ENCODE data around the gene DTL.
A peak's percentile ranks its signal among the peaks of the same experiment; 100 is the strongest.

Gene DTL

DNA sequence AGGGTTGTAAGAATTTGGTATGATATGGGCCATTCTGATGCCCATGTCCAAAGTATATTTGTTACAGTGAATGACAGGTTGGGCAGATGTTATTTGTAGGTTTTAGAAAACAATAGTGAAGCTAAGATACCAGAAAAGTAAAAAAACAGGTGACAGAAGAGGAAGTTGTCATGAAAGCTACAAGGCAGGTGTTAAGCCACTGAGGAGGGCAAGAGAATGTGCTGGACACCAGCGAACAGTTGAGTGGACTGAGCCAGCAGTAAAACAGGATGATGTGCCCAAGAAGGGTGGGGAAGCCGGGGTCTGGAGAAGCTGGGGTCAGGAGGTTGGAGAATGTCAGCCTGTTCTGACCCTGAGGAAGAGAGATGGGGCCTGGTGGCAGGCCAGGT, 83.3 kb downstream of the DTL start:
- H3K4me3 ChIP-seq (ENCODE audit: low read length): no peak overlapping the region
- no peak for DNase-seq (ENCODE audit: low read depth, low spot score)

DNA sequence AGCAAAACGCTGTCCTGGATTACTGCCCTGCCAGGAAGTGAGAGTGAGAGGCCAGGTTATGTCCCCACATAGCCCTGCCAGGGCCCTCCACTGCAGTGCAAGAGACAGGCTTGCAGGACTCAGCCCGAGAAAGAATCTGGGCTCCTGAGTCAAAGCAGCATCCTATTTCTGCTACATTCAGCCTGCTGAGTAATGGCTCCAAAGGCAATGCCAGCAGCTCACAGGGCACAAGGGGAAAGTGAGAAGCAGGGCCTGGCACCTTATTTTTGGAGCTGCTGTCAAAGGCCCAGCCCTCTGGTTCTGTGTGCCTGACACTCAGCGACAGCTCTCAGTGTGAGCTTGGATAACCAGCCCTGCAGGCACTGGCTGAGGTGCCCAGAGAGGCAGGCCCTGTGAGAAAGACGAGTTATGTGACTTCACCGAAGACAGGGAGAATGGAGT, 83.9 kb downstream of the DTL start:
- DNase-seq (ENCODE audit: low read depth, low spot score): no peak
- H3K4me3 ChIP-seq (ENCODE audit: low read length): no peak overlapping the region

DNA sequence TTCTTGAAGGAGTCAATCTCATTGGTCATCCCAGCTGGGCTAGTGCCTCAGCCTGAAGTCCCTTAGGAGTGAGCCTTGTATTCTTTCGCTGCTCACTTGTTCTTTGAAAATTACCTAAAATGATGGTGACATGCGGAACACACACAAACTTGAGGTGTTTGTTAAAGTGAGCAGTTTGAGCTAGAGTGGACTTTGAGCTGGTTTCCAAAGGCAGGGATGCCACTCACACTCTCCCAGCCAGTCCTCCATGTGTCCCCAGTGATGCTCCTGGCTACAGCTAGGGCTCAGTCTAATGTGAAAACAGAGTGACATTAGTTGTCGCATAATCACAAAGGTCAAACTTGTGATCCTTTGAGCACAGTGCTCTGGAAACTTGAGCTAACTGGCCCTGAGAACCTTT, 84.3 kb downstream of the DTL start:
- no peak for DNase-seq (ENCODE audit: low read depth, low spot score)
- H3K4me3 ChIP-seq (ENCODE audit: low read length): no peak overlapping the region

DNA sequence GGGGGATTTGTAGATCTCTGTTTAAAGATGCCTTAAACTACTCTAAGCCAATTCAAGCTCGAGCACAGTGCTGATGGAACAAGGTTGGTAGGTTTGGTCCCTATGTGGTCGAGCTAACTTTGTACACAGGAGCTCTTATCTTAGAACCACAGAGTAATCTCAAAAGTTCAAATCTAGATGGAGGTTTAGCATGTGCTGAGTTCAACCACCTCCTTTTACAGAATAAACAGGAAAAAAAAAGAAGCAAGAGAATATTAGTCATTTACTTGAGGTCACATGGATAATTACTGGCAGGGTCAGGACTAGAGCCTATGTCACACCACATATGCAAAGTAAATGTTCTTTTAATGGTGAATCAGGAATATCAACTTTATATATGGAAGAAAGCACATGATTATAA, 86.2 kb downstream of the DTL start:
- no peak overlapping the region for H3K4me3 ChIP-seq (ENCODE audit: low read length)
- DNase-seq (ENCODE audit: low read depth, low spot score): peak; percentile 16

DNA sequence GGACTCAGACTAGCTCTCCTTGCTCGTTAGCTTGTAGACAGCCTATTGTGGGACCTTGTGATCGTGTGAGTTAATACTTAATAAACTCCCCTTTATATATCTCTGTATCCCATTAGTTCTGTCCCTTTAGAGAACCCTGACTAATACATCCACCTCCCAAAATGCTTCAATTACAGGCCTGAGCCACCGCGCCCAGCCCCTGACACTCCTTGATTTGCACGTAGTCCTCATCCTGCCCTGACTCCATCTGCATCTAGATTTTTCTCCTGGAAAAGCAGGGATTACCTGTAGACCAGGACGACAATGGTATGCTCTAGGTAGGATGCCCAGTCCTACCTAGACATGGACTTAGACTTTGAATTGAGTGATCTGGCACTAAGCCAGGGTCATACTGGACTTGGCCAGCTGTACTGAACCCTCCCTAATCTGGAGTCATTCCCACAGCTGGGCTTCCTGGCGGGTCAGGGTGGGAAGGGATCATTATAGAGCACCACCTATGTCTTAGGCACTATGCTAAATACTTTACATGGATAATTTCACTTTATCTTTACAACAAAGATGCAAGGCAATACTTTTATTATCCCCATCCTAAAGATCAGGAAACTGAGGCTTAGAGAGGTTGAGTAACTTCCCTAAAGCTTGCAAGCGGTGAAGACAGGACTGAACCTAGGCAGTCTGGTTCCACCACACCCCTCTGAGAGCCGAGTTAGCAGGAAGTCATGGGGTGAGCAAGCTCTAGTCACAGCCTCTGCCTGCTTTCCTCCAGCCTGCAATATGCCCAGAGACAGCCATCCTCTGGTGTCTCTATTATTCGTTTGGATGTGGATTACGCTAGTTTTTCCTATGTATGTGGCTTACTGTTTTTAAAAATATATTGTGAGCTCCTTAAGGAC, 89.4 kb downstream of the DTL start:
- DNase-seq (ENCODE audit: low read depth, low spot score): no peak
- H3K4me3 ChIP-seq (ENCODE audit: low read length): no peak overlapping the region

DNA sequence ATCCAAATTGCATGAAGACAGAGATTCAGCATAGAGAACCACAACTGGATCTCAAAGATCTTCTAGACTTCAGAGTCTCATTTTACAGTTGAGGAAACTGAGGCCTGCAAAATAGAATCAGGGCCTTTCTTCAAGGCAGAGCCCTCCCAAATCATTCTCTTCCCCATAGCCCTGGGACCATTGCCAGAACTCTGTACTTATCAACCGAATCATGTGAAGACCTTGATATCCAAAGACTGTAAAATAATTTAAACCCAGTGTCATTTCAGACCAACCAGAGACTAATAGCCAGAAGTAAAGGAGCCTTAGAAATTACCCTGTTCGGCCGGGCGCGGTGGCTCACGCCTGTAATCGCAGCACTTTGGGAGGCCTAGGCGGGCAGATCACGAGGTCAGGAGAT, 90.1 kb downstream of the DTL start:
- no peak overlapping the region for H3K4me3 ChIP-seq (ENCODE audit: low read length)
- no peak for DNase-seq (ENCODE audit: low read depth, low spot score)

DNA sequence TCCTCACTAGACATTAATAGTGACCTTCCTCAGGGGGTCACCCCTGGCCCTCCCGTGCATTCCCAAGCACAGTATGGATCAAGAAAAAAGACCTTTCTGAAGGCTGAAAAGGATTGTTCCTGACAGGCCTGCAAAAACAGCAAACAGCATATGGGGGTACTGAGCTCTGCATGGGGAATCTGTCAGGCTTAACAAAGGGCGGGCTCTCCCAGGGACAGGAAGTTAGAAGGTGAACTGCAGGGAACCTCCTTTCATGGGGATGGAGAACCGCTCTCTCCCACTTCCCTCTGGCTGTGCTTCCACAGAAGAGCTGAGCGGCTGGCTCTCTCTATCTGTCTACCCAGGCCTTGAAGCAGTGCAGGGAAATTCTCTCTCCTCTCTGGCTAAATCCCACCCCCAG, 91.7 kb downstream of the DTL start:
- no peak overlapping the region for H3K4me3 ChIP-seq (ENCODE audit: low read length)
- no peak for DNase-seq (ENCODE audit: low read depth, low spot score)

DNA sequence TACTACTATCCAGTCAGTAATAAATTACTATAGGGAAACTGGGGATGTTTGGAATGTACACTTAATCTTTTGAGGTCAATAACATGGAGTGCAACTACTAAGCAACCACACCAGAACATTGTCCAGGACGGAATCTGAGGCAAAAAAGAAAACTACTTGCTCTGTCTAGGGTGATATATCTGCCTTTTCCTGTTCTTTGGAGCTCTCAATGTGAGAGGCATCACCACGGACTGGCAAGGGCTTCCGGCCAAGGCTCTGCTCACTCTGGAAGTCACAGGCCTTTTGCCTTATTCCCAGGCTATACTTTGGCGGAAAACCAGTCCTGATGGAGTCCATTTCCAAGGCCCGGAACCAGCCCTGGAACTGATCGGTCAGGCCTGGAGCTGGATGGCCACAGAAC, 94.2 kb downstream of the DTL start:
- DNase-seq (ENCODE audit: low read depth, low spot score): no peak
- no peak overlapping the region for H3K4me3 ChIP-seq (ENCODE audit: low read length)

DNA sequence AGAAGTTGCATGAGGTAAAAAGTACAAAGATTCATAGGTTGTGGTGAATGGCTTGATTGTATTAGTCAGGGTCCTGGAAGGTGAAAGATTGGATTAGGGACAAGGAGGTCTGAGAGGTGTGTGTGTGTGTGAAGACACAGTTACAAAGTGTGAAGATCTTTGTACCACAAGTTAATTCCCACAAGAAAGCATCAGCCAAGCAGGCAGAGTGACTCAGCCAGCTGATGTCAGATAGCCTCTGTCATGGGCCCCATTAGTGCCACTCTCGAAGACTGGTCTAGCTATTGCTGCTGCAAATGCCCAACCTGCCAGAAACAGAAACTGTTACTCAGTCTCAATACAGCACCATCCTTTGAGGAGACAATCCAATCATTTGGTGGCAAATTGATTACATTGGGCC, 96.5 kb downstream of the DTL start:
- H3K4me3 ChIP-seq (ENCODE audit: low read length): no peak overlapping the region
- DNase-seq (ENCODE audit: low read depth, low spot score): no peak

DNA sequence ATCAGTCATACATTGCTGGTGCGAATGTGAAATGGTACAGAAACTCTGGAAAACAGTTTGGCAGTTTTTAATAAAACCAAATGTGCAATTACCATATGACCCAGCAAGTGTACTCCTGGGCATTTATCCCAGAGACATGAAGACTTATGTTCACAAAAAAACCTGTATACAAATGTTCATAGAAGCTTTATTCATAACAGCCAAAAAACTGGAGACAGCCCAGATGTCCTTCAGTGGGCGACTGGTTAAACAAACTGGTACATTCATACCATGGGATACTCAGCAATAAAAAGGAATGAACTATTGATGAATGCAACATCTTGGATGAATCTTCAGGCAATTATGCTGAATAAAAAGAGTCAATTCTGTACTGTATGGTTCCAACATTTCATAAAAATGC, 97.8 kb downstream of the DTL start:
- no peak overlapping the region for H3K4me3 ChIP-seq (ENCODE audit: low read length)
- no peak for DNase-seq (ENCODE audit: low read depth, low spot score)

DNA sequence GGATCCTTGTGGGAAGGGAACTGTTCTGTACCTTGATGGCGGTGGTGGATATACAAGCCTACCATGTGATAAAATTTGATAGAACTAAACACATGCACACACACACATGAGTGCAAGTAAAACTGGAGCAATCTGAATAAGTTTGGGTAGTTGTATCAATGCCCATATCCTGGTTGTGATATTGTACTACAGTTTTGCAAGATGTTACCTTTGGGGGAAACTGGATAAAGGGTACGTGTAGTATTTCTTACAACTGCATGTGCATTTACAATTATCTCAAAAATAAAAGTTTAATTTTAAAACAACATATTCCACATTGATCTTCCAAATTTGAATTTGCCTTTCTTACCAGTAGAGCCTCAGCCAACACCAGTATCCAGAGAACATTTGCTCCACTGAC, 99.6 kb downstream of the DTL start:
- no peak for DNase-seq (ENCODE audit: low read depth, low spot score)
- no peak overlapping the region for H3K4me3 ChIP-seq (ENCODE audit: low read length)

DNA sequence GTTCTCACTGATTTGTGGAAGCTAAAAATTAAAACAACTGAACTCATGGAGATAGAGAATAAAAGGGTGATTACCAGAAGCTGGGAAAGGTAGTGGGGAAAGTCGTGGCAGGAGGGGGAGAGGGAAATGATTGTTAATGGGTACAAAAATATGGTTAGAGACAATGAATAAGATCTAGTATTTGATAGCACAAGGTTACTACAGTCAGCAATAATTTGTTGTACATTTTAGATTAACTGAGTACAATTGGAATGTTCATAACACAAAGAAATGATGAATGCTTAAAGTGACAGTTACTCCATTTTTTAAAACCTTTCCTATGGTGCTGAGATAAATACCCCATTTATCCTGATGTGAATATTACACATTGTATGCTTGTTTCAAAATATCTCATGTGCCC, 102.3 kb downstream of the DTL start:
- DNase-seq (ENCODE audit: low read depth, low spot score): no peak
- H3K4me3 ChIP-seq (ENCODE audit: low read length): no peak overlapping the region

DNA sequence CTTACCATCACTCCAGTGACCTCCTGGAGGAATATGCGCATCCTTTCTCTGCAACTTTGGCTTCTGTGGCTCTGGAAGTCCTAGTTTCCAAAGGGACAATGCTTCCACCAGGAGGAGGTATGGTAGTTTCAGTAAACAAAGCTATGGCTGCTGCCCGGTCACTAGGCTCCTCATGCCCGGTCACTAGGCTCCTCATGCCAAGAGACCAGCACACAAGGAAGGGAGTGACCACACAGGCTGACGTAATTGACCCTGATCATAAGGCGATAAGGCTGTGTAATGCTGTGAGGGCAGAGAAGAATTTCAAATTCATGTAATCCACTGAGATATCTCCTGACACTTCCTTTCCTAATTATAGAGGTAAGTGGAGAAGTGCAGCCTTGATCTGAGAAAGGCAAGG, 102.9 kb downstream of the DTL start:
- no peak for DNase-seq (ENCODE audit: low read depth, low spot score)
- H3K4me3 ChIP-seq (ENCODE audit: low read length): no peak overlapping the region

DNA sequence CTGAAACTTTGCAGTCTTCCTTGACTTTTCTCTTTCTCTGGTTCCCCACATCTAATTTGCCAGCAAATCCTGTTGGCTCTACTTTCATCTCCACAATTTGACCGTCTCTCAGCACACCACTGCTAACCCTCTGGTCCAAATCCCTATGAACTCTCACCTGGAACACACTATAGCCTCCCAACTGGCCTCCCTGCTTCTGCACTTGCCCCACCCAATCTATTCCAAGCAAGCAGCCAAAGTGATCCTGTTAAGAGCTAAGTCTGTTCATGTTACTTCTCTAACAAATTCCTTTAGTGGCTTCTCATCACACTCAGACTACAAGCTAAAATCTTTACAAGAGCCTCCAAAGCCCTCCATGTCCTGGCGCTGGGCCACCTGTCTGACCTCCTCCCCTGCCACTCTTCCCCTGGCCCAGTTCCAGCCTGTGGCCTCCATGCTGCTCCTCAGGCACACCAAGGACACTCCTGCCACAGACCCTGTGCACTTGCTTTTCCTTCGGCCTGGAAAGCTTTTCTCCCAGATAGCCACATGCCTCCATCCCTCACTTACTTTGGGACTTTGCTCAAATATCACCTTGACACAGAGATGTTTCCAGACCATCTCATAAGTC, 104.1 kb downstream of the DTL start:
- DNase-seq (ENCODE audit: low read depth, low spot score): no peak
- no peak overlapping the region for H3K4me3 ChIP-seq (ENCODE audit: low read length)

DNA sequence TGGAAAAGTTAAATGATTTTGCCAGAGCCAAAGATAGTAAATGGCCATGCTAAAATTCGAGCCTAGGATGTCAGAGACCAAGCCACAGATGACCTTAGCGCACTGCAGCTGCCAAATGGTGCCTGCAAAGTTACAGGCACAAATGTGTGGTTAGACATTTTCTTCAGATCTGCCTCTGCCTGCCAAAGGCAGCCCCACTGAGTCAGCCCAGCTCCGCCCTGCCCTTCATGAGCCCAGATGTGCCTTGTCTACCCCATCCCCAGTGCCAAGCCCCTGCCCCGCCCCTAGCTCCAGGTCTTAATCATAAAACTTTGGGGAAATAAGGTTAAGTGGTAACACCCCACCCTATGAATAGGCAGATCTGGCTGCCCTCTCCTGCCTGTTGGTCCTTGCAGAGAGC, 105.9 kb downstream of the DTL start:
- no peak for DNase-seq (ENCODE audit: low read depth, low spot score)
- H3K4me3 ChIP-seq (ENCODE audit: low read length): no peak overlapping the region

DNA sequence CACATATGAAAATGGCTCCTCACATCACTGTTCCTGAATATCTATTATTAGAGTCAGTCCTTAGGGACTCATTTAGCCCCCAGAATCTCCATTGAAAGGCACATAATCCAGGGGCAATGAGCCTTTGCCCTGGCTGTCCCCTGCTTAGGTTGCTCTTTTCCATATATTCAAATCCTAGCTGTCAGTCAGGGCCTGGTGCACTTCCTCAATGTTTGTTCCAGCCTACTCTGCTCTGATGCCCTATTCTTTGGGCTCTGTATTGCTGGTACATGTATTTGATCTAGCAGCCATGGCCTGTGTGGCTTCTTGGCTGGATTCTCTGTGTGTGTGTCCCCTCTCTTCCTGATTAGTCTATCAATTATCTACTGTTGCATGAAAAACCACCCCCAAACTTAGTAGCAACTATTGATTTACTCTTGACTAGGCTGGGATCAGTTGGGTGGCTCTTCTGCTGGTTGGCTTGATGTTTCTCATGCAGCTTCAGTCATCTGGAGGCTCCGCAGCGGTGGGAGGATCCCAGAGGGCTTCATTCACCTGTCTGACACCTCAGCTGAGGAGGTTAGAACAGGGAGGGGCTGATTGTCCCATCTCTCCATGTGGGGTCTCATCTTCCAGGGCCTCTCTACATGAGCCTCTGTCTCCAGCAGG, 107.5 kb downstream of the DTL start:
- no peak for DNase-seq (ENCODE audit: low read depth, low spot score)
- no peak overlapping the region for H3K4me3 ChIP-seq (ENCODE audit: low read length)

DNA sequence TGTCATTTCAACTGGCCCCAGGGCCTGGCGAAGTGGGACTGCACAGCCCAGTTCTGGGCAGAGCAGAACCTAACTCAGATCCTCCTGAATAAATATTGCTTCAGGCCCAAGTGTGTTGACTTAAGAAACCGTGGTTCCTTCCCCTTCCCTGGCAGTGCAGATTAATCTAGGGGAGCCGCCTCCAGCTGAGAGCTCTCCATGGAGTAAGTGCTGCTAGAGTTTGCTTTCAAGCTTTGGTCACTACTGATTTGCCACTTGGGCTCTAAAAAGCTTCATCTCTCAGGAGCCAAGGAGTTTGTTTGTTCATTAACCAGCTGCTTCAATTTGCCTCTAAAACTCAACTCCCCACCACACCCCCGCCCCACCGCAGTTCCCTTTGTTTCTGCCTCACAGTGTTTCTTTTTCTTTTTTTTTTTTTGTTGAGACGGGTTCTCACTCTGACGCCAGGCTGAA, 112.1 kb downstream of the DTL start:
- H3K4me3 ChIP-seq (ENCODE audit: low read length): no peak overlapping the region
- DNase-seq (ENCODE audit: low read depth, low spot score): no peak

DNA sequence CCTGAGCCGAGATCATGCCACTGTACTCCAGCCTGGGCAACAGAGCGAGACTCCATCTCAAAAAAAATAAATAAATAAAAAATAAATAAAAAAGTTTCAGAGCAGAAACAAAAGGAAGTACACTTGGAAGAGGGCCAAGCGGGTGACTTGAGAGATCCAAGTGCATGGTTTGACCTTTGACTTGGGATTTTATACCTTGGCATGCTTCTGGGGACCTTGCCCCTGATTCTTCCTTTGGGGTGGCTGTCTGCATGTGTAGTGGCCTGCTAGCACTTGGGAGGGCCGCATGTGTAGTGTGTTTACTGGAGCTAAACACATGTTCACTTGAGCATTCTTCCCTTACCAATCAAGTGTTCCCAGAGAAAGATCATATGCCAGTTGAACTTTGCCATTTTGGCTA, 114.0 kb downstream of the DTL start:
- H3K4me3 ChIP-seq (ENCODE audit: low read length): no peak overlapping the region
- no peak for DNase-seq (ENCODE audit: low read depth, low spot score)

DNA sequence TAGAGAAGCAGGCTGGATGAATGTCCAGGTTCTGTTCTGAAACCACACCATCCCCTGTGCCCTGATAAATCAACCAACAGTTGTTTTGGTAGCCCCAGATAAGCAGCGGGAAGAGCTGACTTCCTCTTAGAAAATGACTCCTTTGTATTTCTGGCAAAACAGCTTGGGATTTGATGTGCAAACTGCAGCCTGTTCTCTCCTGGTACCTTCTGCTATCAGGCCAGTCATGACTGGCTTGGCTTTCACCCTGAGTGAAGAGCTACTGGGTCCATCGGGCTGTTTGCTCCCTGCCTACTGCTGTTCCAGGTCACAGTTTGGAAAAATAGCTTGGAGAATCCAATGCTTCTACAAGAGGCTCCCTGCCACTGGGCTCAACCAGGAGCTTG, 116.8 kb downstream of the DTL start:
- no peak for DNase-seq (ENCODE audit: low read depth, low spot score)
- no peak overlapping the region for H3K4me3 ChIP-seq (ENCODE audit: low read length)

DNA sequence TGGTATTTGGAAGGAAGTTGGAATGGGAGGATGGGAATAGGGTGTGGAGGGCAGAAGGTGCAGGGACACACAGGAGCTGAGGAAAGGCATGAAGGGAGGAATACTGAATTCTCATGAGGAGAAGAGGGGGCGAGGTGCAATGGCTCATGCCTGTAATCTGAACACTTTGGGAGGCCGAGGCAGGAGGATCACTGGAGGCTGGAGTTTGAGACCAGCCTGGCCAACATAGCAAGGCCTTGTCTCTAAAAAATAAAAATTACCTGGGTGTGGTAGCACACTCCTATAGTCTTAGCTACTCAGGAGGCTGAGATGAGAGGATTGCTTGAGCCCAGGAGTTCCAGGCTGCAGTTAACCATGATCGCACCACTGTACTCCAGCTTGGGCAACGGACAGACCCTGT, 117.3 kb downstream of the DTL start:
- DNase-seq (ENCODE audit: low read depth, low spot score): no peak
- H3K4me3 ChIP-seq (ENCODE audit: low read length): no peak overlapping the region
